GM19463 (cell line): ENCODE data around the gene MAF.

Experiments
- ATAC-seq: cut with Tn5 transposase; IDR thresholded peaks from one replicate; pipeline ENCODE4 v1.9.1; 2021; ENCODE audit warnings: mild to moderate bottlenecking, moderate library complexity; ENCODE audit not compliant: unreplicated experiment

The MAF gene

GRCh38 chr16:79593074-79593531 is 7.4 kb downstream of the MAF start:
- ATAC-seq: no peak

DNA sequence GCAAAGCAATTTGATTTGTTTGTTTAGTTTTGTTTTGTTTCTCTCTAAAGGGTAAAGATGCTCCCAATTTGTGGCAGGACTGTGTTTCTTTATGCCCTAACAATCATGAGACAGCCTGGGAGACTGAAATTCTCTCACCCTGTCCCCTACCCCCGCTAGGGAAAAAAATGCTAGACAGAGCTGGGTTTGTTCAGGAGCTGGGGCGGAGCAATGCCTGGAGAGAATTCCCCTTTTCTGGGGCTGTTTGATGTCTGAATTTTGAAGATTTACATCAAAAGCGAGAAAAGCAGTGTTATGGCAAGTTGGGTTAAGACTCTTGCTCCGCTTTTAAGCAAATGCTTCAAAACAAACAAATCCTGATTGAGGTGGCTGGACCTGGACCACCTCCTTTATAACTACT is 8.4 kb downstream of the MAF start:
- no peak for ATAC-seq

DNA sequence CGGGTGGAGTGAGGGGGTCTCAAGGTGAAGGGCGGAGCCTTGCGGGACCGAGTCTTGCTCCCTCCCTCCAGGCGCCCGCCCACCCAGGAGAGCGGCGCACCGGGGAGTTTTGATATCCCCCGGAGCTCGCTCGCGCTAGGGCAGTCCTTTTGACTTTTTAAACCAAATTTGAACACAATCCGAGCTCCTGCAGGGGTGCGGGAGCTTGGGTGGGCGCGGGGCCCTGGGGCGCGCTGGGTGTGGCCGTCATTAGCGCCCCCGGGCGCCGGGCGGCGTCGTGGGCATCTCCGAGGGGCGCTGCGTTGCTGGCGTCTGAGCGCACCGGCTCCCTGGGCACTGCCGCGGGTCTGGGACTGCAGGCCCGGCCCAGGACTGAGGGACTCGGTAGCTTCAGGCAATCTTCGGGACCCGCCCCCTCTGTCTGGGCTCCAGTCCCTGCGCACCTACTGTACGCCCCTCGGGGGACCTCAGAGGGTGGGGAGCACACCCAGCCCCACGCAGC is 10.9 kb downstream of the MAF start:
- no peak for ATAC-seq

GRCh38 chr16:79587897-79588296 is 12.6 kb downstream of the MAF start:
- no peak for ATAC-seq

GRCh38 chr16:79587296-79587695 is 13.2 kb downstream of the MAF start:
- no peak for ATAC-seq

DNA sequence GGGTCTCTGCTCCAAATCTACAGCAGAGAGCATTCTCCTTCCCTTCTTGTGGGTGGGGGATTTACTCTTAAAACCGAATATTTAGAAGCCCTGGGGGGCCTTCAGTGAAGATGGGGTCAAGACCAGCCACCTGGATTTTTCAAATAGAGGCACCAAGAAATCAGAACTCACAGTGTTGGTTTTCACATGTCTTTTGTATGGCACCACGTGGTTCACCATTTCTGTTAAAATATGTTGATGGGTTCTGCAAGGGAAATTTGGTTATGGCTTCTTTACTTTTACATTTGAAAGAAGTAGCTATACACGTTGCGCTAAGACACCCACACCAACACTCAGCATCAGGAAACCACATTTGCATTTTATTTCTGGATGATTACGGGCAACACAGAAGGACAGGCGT is 17.7 kb downstream of the MAF start:
- no peak for ATAC-seq

- ATAC-seq: no peak
Observed at GRCh38 chr16:79580453-79581191, 19.9 kb downstream of the MAF start.

GRCh38 chr16:79576602-79577001 is 23.9 kb downstream of the MAF start:
- no peak for ATAC-seq

DNA sequence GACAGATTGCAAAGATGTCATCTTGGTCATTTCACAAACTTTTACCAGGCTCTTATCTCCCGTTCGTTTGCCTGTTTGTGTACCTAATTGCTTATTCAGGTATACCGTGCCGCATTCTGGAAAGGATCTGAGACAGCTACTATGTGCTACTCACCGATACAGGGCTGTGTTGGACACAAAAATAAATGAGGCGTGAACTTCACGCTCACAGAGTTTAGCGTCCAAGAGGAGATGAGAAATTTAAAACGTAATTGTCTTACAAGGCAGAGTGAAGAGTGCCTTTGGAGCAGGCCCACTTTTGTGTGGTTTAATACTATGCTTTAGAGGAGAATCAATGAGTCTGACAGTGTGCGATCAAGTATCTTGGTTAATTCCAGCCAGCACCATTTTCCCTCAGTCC is 26.7 kb downstream of the MAF start:
- no peak for ATAC-seq

DNA sequence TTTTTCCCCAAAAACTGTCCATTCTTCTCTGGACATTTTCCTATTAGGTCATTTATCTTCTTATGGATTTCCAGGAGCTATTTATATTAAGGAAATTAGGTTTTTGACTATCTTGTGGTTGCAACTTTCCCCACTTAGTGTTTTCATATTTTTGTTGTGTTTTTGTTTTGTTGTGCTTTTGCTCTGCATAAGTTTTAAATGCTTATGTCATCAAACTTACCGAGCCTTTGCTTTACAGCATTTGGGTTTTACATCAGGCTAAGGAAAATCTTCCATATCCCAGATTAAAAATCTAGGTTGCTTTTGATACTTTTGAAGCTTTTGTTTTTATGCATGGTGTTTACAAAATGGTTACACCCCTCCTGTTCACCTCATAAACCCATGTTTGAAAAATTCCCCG is 27.5 kb downstream of the MAF start:
- no peak for ATAC-seq

DNA sequence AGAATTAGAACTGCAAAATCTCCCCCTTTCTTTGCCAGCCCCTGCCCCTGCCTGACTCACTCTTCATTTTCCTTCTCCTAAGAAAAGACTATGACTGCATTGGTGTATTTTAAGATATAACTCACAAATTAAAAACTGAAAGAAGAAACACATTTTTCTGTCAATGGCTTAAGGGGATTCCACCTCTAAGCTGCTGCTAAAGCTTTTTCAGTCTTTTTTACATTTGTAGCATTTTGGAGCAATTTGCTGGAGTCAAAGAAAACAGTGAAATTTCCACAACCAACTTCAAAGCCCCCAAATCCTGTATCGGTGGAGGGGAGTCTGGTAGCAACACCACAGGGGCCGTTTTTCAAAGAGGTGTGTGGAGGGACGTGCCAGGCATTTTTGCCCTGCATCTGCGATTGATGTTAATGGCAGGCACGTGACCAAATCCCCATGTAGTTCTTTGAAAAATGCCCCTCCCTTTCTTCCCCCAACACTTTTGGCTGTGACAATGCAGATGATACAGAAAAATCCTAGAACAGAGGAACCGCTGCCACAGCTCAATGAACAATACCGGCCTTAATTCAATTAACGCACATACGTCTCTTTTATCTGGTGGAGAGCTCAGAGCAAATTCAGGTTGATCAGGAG is 28.5 kb downstream of the MAF start:
- ATAC-seq: no peak

- no peak for ATAC-seq
Observed at GRCh38 chr16:79571065-79571902, 29.3 kb downstream of the MAF start.

- no peak for ATAC-seq
Observed at GRCh38 chr16:79564671-79565107, 35.8 kb downstream of the MAF start.

GRCh38 chr16:79563921-79564320 is 36.6 kb downstream of the MAF start:
- ATAC-seq: no peak

- no peak for ATAC-seq
Observed at GRCh38 chr16:79562166-79562823, 38.2 kb downstream of the MAF start.

DNA sequence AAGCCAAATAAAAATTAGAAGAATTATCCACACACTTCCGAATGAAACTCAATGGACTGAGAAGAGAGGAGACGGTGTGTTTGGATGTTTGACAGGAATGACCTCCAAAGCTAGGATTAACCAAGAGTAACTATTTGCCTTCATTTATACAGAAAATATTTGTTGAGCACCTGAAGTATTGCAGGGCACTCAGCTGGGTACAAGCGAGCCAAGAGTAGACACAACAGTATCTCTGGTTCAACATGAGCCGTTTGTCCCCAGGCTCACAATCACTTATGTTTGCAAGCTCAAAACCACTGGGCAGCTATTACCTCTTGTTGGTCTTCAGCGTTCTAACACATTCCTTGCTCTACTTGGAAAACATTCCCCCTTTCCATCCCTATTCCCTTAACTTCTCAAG is 38.8 kb downstream of the MAF start:
- no peak for ATAC-seq

GRCh38 chr16:79560923-79561322 is 39.6 kb downstream of the MAF start:
- ATAC-seq: no peak

GRCh38 chr16:79560318-79560717 is 40.2 kb downstream of the MAF start:
- ATAC-seq: no peak

DNA sequence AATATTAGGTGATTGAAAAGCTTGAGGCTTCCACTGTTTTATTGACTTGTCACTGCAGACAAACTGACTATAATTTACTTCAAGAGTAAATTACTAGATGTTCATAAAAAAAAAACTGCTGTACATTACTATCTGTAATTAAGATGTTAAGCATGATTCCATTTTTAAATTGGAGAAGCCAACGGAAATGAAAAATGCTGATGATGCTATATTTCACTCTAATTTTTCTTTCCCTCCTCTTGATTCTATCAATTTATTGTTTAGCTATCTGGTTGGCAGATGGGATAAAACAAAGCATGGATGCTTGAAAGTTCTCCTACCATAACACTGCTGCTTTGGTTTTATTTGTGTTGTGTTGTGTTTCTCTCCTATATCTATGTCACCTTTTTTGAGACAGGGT is 41.0 kb downstream of the MAF start:
- ATAC-seq: no peak

GRCh38 chr16:79557421-79557820 is 43.1 kb downstream of the MAF start:
- no peak for ATAC-seq

DNA sequence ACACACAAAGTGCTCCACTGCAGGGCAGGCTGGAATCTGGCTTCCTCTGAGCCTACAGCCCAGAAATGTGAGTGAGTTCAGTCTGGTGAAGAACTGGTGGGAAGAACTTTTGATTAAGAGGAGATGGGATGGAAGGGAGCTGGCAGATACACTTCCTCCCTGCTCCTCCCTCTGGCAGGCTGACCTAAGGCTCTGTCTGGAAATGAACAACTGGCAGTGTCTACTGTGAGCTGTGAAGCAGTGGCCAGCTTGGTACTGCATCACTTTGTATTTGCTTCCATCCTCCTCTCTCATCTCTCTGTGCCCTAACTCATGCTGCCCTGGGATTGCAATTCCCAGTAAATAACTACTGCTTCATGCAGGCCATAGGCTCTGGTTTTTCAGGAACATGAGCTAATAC is 45.6 kb downstream of the MAF start:
- no peak for ATAC-seq
